AG10803 (cell line): ENCODE data around the gene RPS28.

Experiments
- DNase-seq: peaks from one replicate; pipeline ENCODE4 v3.0.0; 2010; ENCODE audit warnings: low read depth
- H3K4me3 ChIP-seq: 2 replicates; pipeline ENCODE4 v1.5.1; 2011; ENCODE audit warnings: mild to moderate bottlenecking, low read length, control low read depth
- CTCF ChIP-seq: conservative IDR thresholded peaks from 2 replicates; pipeline ENCODE4 v1.5.1; 2011; ENCODE audit warnings: mild to moderate bottlenecking, low read length, control low read depth, inconsistent platforms

Gene RPS28

GRCh38 chr19:8334458-8335342 lies 13.4 kb downstream of the RPS28 start:
- peak; percentile 34 for DNase-seq
- H3K4me3 ChIP-seq: no peak overlapping the region

GRCh38 chr19:8335343-8336071 lies 14.2 kb downstream of the RPS28 start:
- no peak overlapping the region for H3K4me3 ChIP-seq
- no peak for TF ChIP-seq CTCF
- DNase-seq: no peak

More at GRCh38 chr19:8334458-8335342, 13.4 kb downstream of the RPS28 start:
- no peak for TF ChIP-seq CTCF

GRCh38 chr19:8336072-8336569 lies 14.8 kb downstream of the RPS28 start:
- no peak for TF ChIP-seq CTCF
- H3K4me3 ChIP-seq: no peak overlapping the region
- DNase-seq: no peak

- TF ChIP-seq CTCF: no peak
- no peak for DNase-seq
- H3K4me3 ChIP-seq: no peak overlapping the region
Observed at GRCh38 chr19:8336660-8337059, 15.4 kb downstream of the RPS28 start.

- DNase-seq: no peak
- no peak overlapping the region for H3K4me3 ChIP-seq
- TF ChIP-seq CTCF: no peak
Observed at GRCh38 chr19:8337728-8338127, 16.4 kb downstream of the RPS28 start.

GRCh38 chr19:8338835-8339234 lies 17.5 kb downstream of the RPS28 start:
- TF ChIP-seq CTCF: no peak
- DNase-seq: no peak
- no peak overlapping the region for H3K4me3 ChIP-seq
